Natural killer cell (primary cell): ENCODE results near the gene STEAP2. TPM values are rescaled to one million over a fixed set of nuclear protein-coding genes. Genes with fewer than 3 reads are reported as not detected.

Source experiments
- ATAC-seq, 3 donors: fragments of 150-1000 bp in 2 of 3; fragments of 200-7000 bp in 1 of 3; cut with Tn5 transposase; 1 replicate in 1 of 3; 2 replicates in 2 of 3; pipeline ENCODE4 v1.10.0; 2021; ENCODE audit warnings: mild to moderate bottlenecking in 2 of 3, moderate library complexity in 2 of 3
- DNase-seq, 2 donors: peaks; one replicate each; pipeline versions ENCODE4 v3.0.0 to v3.0.0-alpha.2; 2013 to 2021; ENCODE audit warnings: mixed read lengths in 1 of 2
- H3K27ac ChIP-seq: one replicate; pipeline ENCODE4 v1.5.1; 2013; ENCODE audit warnings: mild to moderate bottlenecking, low read length
- H3K27me3 ChIP-seq: one replicate; pipeline ENCODE4 v1.6.1; 2013; ENCODE audit warnings: low read length; ENCODE audit not compliant: control insufficient read depth, insufficient read depth
- H3K36me3 ChIP-seq: one replicate; pipeline ENCODE4 v1.6.1; 2013; ENCODE audit warnings: low read length; ENCODE audit not compliant: control insufficient read depth, insufficient read depth
- H3K4me1 ChIP-seq: one replicate; pipeline ENCODE4 v1.6.1; 2013; ENCODE audit warnings: low read length; ENCODE audit not compliant: control insufficient read depth, insufficient read depth
- H3K4me3 ChIP-seq: one replicate; pipeline ENCODE4 v1.5.1; 2013; ENCODE audit warnings: low read length
- H3K9me3 ChIP-seq: one replicate; pipeline ENCODE4 v1.6.1; 2013; ENCODE audit warnings: low read length; ENCODE audit not compliant: control insufficient read depth, insufficient read depth
- H3K27ac Mint-ChIP-seq, 2 donors: one replicate each; pipeline ENCODE4 v1.8.0; 2022; ENCODE audit warnings: mild to moderate bottlenecking in 2 of 2, mixed read lengths in 2 of 2, moderate library complexity in 1 of 2
- H3K27me3 Mint-ChIP-seq, 2 donors: one replicate each; pipeline ENCODE4 v1.8.0; 2022; ENCODE audit warnings: low read depth in 2 of 2, mixed read lengths in 2 of 2
- H3K36me3 Mint-ChIP-seq: one replicate; pipeline ENCODE4 v1.8.0; 2022; ENCODE audit warnings: mixed read lengths
- H3K4me1 Mint-ChIP-seq, 2 donors: one replicate each; pipeline ENCODE4 v1.8.0; 2022; ENCODE audit warnings: mixed read lengths in 2 of 2
- H3K4me3 Mint-ChIP-seq: one replicate; pipeline ENCODE4 v1.8.0; 2022; ENCODE audit warnings: mild to moderate bottlenecking, moderate library complexity, mixed read lengths
- H3K9me3 Mint-ChIP-seq, 2 donors: one replicate each; pipeline ENCODE4 v1.8.0; 2022; ENCODE audit warnings: mixed read lengths in 2 of 2
- WGBS: methylation state at CpG from one replicate; pipeline ENCODE4 v1.1.7; 2013; ENCODE audit warnings: missing lambda C conversion rate; ENCODE audit not compliant: insufficient coverage; 5-methylcytosine and 5-hydroxymethylcytosine counted together
- intact Hi-C: fragments of 100-400 bp; cut with micrococcal nuclease; formaldehyde crosslinking; loops from one replicate; pipeline ENCODE4 v1.14.2; 2022
- total RNA-seq, 4 donors: library from RNA; stranded (reverse); fragments of 120-200 nt in 1 of 4; gene quantifications; one replicate each; pipeline versions ENCODE4 v1.2.3 to v1.2.4, GENCODE V29; 2013 to 2022
- TF ChIP-seq, protein P1 (sequence below): fragments of 200-600 bp; IDR thresholded peaks from one replicate; pipeline ENCODE4 v1.8.0; 2022; ENCODE audit warnings: antibody characterized with exemption

The STEAP2 gene
- total RNA-seq, 3 donors from 2014 or later (not counting 1 experiment from before 2014, with no cell fraction given): 0.05 to 0.16 TPM; not detected in 1

- no peaks in the 10 kb centered on the region for H3K27me3 ChIP-seq
- TF ChIP-seq, protein P1, sequence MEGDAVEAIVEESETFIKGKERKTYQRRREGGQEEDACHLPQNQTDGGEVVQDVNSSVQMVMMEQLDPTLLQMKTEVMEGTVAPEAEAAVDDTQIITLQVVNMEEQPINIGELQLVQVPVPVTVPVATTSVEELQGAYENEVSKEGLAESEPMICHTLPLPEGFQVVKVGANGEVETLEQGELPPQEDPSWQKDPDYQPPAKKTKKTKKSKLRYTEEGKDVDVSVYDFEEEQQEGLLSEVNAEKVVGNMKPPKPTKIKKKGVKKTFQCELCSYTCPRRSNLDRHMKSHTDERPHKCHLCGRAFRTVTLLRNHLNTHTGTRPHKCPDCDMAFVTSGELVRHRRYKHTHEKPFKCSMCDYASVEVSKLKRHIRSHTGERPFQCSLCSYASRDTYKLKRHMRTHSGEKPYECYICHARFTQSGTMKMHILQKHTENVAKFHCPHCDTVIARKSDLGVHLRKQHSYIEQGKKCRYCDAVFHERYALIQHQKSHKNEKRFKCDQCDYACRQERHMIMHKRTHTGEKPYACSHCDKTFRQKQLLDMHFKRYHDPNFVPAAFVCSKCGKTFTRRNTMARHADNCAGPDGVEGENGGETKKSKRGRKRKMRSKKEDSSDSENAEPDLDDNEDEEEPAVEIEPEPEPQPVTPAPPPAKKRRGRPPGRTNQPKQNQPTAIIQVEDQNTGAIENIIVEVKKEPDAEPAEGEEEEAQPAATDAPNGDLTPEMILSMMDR: no peak
- H3K9me3 Mint-ChIP-seq: peaks cover 0 to 3% of the 10 kb centered on the region in 2 donors
- DNase-seq (no peak), ATAC-seq (no peak)
- H3K27ac ChIP-seq: no peak overlapping the region
- no peaks in the 10 kb centered on the region for H3K36me3 Mint-ChIP-seq
- H3K4me1 ChIP-seq: no peaks in the 10 kb centered on the region
- WGBS: 93% methylated on average over 2 of the region's 4 CpGs
- H3K36me3 ChIP-seq: no peaks in the 10 kb centered on the region
- H3K4me3 Mint-ChIP-seq: no peak overlapping the region
- intact Hi-C loops: no loop called here
- H3K27ac Mint-ChIP-seq: no peak overlapping the region
- H3K27me3 Mint-ChIP-seq: peaks cover 26 to 30% of the 10 kb centered on the region in 2 donors
- H3K4me1 Mint-ChIP-seq: no peaks in the 10 kb centered on the region
- no peak overlapping the region for H3K4me3 ChIP-seq
- no peaks in the 10 kb centered on the region for H3K9me3 ChIP-seq
Measured at GRCh38 chr7:90167361-90167760, 44.2 kb upstream of the STEAP2 start.

DNA sequence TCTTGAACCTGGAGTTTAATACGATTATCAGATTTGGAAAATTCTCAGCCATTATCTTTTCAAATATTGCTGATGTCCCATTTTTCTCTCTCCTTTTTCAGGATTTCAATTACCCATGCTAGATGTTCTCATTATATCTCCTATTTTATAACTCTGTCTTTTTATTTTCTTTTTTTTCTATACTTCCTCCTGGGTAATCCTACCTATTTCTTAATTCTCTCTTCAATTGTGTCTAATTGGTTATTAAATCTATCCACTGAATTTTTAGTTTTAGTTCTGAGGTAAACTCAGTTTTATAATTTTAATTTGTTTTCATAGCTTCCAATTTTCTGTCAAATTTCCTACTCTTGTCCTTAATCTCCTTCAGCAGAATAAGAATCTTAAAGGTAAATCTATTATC, 41.6 kb upstream of the STEAP2 start:
- ATAC-seq (no peak), DNase-seq (no peak)
- Mint-ChIP-seq H3K9me3 (peaks cover 0 to 3% of the 10 kb centered on the region in 2 donors), H3K27ac (no peak overlapping the region), H3K4me1 (no peaks in the 10 kb centered on the region), H3K36me3 (no peaks in the 10 kb centered on the region), H3K4me3 (no peak overlapping the region), H3K27me3 (peaks cover 12 to 25% of the 10 kb centered on the region in 2 donors)
- intact Hi-C loops: no loop called here
- Histone ChIP-seq H3K27ac (no peak overlapping the region), H3K27me3 (no peaks in the 10 kb centered on the region), H3K4me1 (no peaks in the 10 kb centered on the region), H3K36me3 (no peaks in the 10 kb centered on the region), H3K9me3 (no peaks in the 10 kb centered on the region), H3K4me3 (no peak overlapping the region)
- 89% methylated on average over 1 of the region's 1 CpG for WGBS
- TF ChIP-seq, protein P1: no peak

- intact Hi-C loops: no loop called here
- peaks cover 6 to 16% of the 10 kb centered on the region in 2 donors for H3K27me3 Mint-ChIP-seq
- H3K36me3 ChIP-seq: no peaks in the 10 kb centered on the region
- H3K4me1 Mint-ChIP-seq: no peaks in the 10 kb centered on the region
- no peaks in the 10 kb centered on the region for H3K4me1 ChIP-seq
- no peak overlapping the region for H3K27ac ChIP-seq
- no peak overlapping the region for H3K4me3 ChIP-seq
- H3K36me3 Mint-ChIP-seq: no peaks in the 10 kb centered on the region
- no peak overlapping the region for H3K4me3 Mint-ChIP-seq
- no peak for ATAC-seq
- no peaks in the 10 kb centered on the region for H3K9me3 ChIP-seq
- WGBS: 90% methylated on average over 1 of the region's 2 CpGs
- DNase-seq: no peak
- H3K27me3 ChIP-seq: no peaks in the 10 kb centered on the region
- H3K9me3 Mint-ChIP-seq: peaks cover 0 to 3% of the 10 kb centered on the region in 2 donors
- TF ChIP-seq, protein P1: no peak
- no peak overlapping the region for H3K27ac Mint-ChIP-seq
Measured at GRCh38 chr7:90172121-90172520, 39.4 kb upstream of the STEAP2 start.

DNA sequence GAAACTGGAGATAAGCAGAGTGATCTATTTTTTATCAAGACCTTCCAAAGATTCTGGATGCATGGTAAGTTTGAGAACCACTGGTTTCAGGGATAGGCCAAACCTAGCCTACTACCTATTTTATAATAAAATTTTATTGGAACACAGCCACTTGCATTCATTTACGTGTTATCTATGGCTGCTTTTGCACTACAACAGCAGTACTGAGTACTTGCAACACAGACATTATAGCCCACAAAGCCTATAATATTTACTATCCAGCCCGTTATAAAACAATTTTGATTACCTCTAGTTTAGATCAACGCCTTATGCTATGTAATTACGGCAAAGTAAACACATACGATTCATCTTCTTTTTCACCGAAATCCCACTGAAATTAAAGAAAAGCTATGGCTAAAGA, 38.9 kb upstream of the STEAP2 start:
- Histone ChIP-seq H3K36me3 (no peaks in the 10 kb centered on the region), H3K9me3 (no peaks in the 10 kb centered on the region), H3K4me3 (no peak overlapping the region), H3K27ac (no peak overlapping the region), H3K4me1 (no peaks in the 10 kb centered on the region), H3K27me3 (no peaks in the 10 kb centered on the region)
- TF ChIP-seq, protein P1: no peak
- DNase-seq: no peak
- Mint-ChIP-seq H3K4me1 (no peaks in the 10 kb centered on the region), H3K4me3 (no peak overlapping the region), H3K27me3 (peaks cover 6 to 16% of the 10 kb centered on the region in 2 donors), H3K27ac (no peak overlapping the region), H3K36me3 (no peaks in the 10 kb centered on the region), H3K9me3 (peaks cover 0 to 3% of the 10 kb centered on the region in 2 donors)
- WGBS: 96% methylated on average over 6 of the region's 6 CpGs
- intact Hi-C loops: no loop called here
- no peak for ATAC-seq
